Measurements from ENCODE around the gene CYP11A1.

Gene CYP11A1

GRCh38 chr15:74300057-74300795, 67.2 kb downstream of the CYP11A1 start:
- no peak overlapping the region for H3K4me3 ChIP-seq (ENCODE audit: low read depth, low read length)
- no peak for TF ChIP-seq CTCF (conservative IDR thresholded peaks at IDR 0.05; ENCODE audit: low read depth, low read length)
- no peak for DNase-seq (ENCODE audit: low read depth)

GRCh38 chr15:74297887-74298286, 69.6 kb downstream of the CYP11A1 start:
- no peak overlapping the region for H3K4me3 ChIP-seq (ENCODE audit: low read depth, low read length)
- TF ChIP-seq CTCF (conservative IDR thresholded peaks at IDR 0.05; ENCODE audit: low read depth, low read length) = no peak
- DNase-seq (ENCODE audit: low read depth) = no peak

GRCh38 chr15:74295800-74296199, 71.6 kb downstream of the CYP11A1 start:
- H3K4me3 ChIP-seq (ENCODE audit: low read depth, low read length) = no peak overlapping the region
- no peak for DNase-seq (ENCODE audit: low read depth)
- peak; percentile 22 for TF ChIP-seq CTCF (conservative IDR thresholded peaks at IDR 0.05; ENCODE audit: low read depth, low read length)

- no peak overlapping the region for H3K4me3 ChIP-seq (ENCODE audit: low read depth, low read length)
- no peak for TF ChIP-seq CTCF (conservative IDR thresholded peaks at IDR 0.05; ENCODE audit: low read depth, low read length)
- no peak for DNase-seq (ENCODE audit: low read depth)
Measured at GRCh38 chr15:74294010-74294409, 73.4 kb downstream of the CYP11A1 start.

- no peak for DNase-seq (ENCODE audit: low read depth)
- TF ChIP-seq CTCF (conservative IDR thresholded peaks at IDR 0.05; ENCODE audit: low read depth, low read length) = no peak
- H3K4me3 ChIP-seq (ENCODE audit: low read depth, low read length) = no peak overlapping the region
Measured at GRCh38 chr15:74293021-74293810, 74.2 kb downstream of the CYP11A1 start.

GRCh38 chr15:74291101-74292071, 76.1 kb downstream of the CYP11A1 start:
- TF ChIP-seq CTCF (conservative IDR thresholded peaks at IDR 0.05; ENCODE audit: low read depth, low read length) = no peak
- DNase-seq (ENCODE audit: low read depth) = peak; percentile 83
- H3K4me3 ChIP-seq (ENCODE audit: low read depth, low read length) = no peak overlapping the region
